Measurements from ENCODE around the gene ERN1.

The ERN1 gene

GRCh38 chr17:64001763-64002529, 128.0 kb downstream of the ERN1 start:
- DNase-seq, result peak; percentile 29

GRCh38 chr17:64001091-64001579, 128.8 kb downstream of the ERN1 start:
- peak; percentile 27 for DNase-seq

GRCh38 chr17:63999680-64000531, 130.0 kb downstream of the ERN1 start:
- DNase-seq, result peak; percentile 28

GRCh38 chr17:63998721-63999679, 130.9 kb downstream of the ERN1 start:
- DNase-seq, result peak; percentile 33

- DNase-seq, result peak; percentile 77
Observed at GRCh38 chr17:63998050-63998720, 131.8 kb downstream of the ERN1 start, which contains the start of gene PRR29. TSS of gene PRR29 (plus strand) at chr17:63998351. CDS start at chr17:63998365, 14 bp downstream.

GRCh38 chr17:63997341-63998048, 132.4 kb downstream of the ERN1 start:
- DNase-seq, result peak; percentile 17

- DNase-seq, result peak; percentile 23
Observed at GRCh38 chr17:63996430-63997182, 133.3 kb downstream of the ERN1 start.

- DNase-seq, result peak; percentile 25
Observed at GRCh38 chr17:63995626-63996025, 134.3 kb downstream of the ERN1 start.

- DNase-seq, result peak; percentile 24
Observed at GRCh38 chr17:63993368-63993985, 136.5 kb downstream of the ERN1 start.

GRCh38 chr17:63991611-63992010, 138.3 kb downstream of the ERN1 start:
- DNase-seq, result no peak

GRCh38 chr17:63989622-63990345, 140.2 kb downstream of the ERN1 start:
- no peak for DNase-seq
